K562 (cell line): ENCODE data around the gene PRL. TPM values are rescaled to one million over a fixed set of nuclear protein-coding genes. Genes with fewer than 3 reads are reported as not detected.

Experiments used
- ATAC-seq: fragments of 200-7000 bp; cut with Tn5 transposase; 3 replicates; pipeline ENCODE4 v1.9.1; 2020; ENCODE audit warnings: moderate library complexity
- BruUV-seq: library from RNA; stranded (reverse); fragments of 400-500 nt; replicated peaks from 2 replicates; lab custom pipeline; 2021; lab: Mats Ljungman, UMichigan
- CTCF ChIA-PET: fragments of 300-600 bp; formaldehyde crosslinking; extraction: SDS; loops from one replicate; lab custom pipeline; 2021; ENCODE audit warnings: low intra/inter-chr PET ratio; lab: Yijun Ruan, JAX
- POLR2A ChIA-PET: fragments of 300-600, 350-650 bp; sonication (Branson Sonifier 250); formaldehyde crosslinking; extraction: SDS; loops from one replicate; lab custom pipeline; 2021; ENCODE audit warnings: antibody characterized with exemption, inconsistent platforms; lab: Yijun Ruan, JAX
- DNase-seq, 4 experiments: peaks; one replicate each; pipeline versions ENCODE4 v3.0.0 to v3.0.0-alpha.2; 2011 to 2018; ENCODE audit warnings: low spot score in 3 of 4, mixed read lengths in 3 of 4; ENCODE audit errors: extremely low read depth in 1 of 4
- FAIRE-seq: peaks from 2 replicates; lab custom pipeline; 2011; peaks lifted over from hg19 to GRCh38; lab: Jason Lieb, UNC
- H2AFZ ChIP-seq: 2 replicates; pipeline ENCODE4 v1.6.0; 2011; ENCODE audit warnings: low read depth, low read length, control low read depth, inconsistent platforms
- H3K27ac ChIP-seq: fragments of 200-600 bp; 3 replicates; pipeline ENCODE4 v1.8.0; 2011; ENCODE audit warnings: low read depth, mild to moderate bottlenecking, control low read depth, inconsistent platforms, low read length, moderate library complexity, mixed read lengths; ENCODE audit errors: extremely low read depth
- H3K27me3 ChIP-seq, 2 experiments: fragments of 300-600 bp in 1 of 2; 2 replicates in 1 of 2; 3 replicates in 1 of 2; pipeline versions ENCODE4 v1.6.0 to v1.8.0; 2011; ENCODE audit warnings: inconsistent platforms in 2 of 2, low read length in 2 of 2, mild to moderate bottlenecking in 1 of 2, mixed read lengths in 1 of 2, moderate library complexity in 1 of 2; ENCODE audit not compliant: control insufficient read depth in 2 of 2, insufficient read depth in 2 of 2
- H3K36me3 ChIP-seq: fragments of 300-600 bp; 3 replicates; pipeline ENCODE4 v1.8.0; 2011; ENCODE audit warnings: mild to moderate bottlenecking, low read length, inconsistent platforms; ENCODE audit not compliant: control insufficient read depth, insufficient read depth
- H3K4me1 ChIP-seq, 2 experiments: fragments of 200-600 bp in 1 of 2; replicated peaks in 1 of 2; 2 replicates in 1 of 2; 3 replicates in 1 of 2; pipeline versions ENCODE4 v1.5.1 to v1.8.0; 2011; ENCODE audit warnings: inconsistent platforms in 2 of 2, low read length in 2 of 2, mild to moderate bottlenecking in 1 of 2, mixed read lengths in 1 of 2, moderate library complexity in 1 of 2; ENCODE audit not compliant: control insufficient read depth in 2 of 2, insufficient read depth in 2 of 2
- H3K4me2 ChIP-seq: 2 replicates; pipeline ENCODE4 v1.6.1; 2011; ENCODE audit warnings: low read length, control low read depth, inconsistent platforms, mixed read lengths; ENCODE audit not compliant: insufficient read depth
- H3K4me3 ChIP-seq: fragments of 200-600 bp; sonication (generic), shearing (Covaris generic); 2 replicates; pipeline ENCODE4 v1.5.1; 2016; ENCODE audit warnings: control low read depth, inconsistent platforms
- H3K79me2 ChIP-seq: fragments of 200-600 bp; 3 replicates; pipeline ENCODE4 v1.8.0; 2011; ENCODE audit warnings: low read length, inconsistent platforms; ENCODE audit not compliant: control insufficient read depth, insufficient read depth
- H3K9ac ChIP-seq, 2 experiments: 2 replicates each; pipeline versions ENCODE4 v1.6.0 to v1.6.1; 2011; ENCODE audit warnings: low read depth in 2 of 2, low read length in 2 of 2, control low read depth in 1 of 2, inconsistent platforms in 1 of 2, mild to moderate bottlenecking in 1 of 2, mixed read lengths in 1 of 2; ENCODE audit not compliant: insufficient read depth in 1 of 2
- H3K9me1 ChIP-seq: one replicate; pipeline ENCODE4 v1.6.0; 2011; ENCODE audit warnings: inconsistent platforms, mild to moderate bottlenecking, low read length, moderate library complexity; ENCODE audit not compliant: control insufficient read depth, insufficient read depth
- H3K9me3 ChIP-seq: replicated peaks from 2 replicates; pipeline ENCODE4 v1.5.1; 2011; ENCODE audit warnings: low read depth, low read length, inconsistent platforms; ENCODE audit not compliant: control insufficient read depth, insufficient read depth
- H4K20me1 ChIP-seq: replicated peaks from 2 replicates; pipeline ENCODE4 v1.6.1; 2011; ENCODE audit warnings: low read length, inconsistent platforms, mixed read lengths; ENCODE audit not compliant: control insufficient read depth, insufficient read depth
- BRD9 ChIP-seq: fragments of 450-650 bp; IDR thresholded peaks from 2 replicates; pipeline ENCODE4 v1.6.1; 2018; ENCODE audit warnings: low read depth; ENCODE audit not compliant: partially characterized antibody
- CCNT2 ChIP-seq: IDR thresholded peaks from 2 replicates; pipeline ENCODE4 v1.6.1; 2011; ENCODE audit warnings: borderline replicate concordance, low read depth, mild to moderate bottlenecking, moderate library complexity, mixed read lengths, low read length; ENCODE audit not compliant: insufficient read length; ENCODE audit errors: extremely low read depth
- CREB1 ChIP-seq, 2 experiments: sonication (generic) in 1 of 2; formaldehyde crosslinking in 1 of 2; IDR thresholded peaks; 2 replicates each; pipeline versions ENCODE4 v1.6.1 to v1.8.0; 2012 to 2022; ENCODE audit warnings: inconsistent platforms in 1 of 2, mild to moderate bottlenecking in 1 of 2, missing genetic modification reagents in 1 of 2, moderate library complexity in 1 of 2
- E2F8 ChIP-seq: fragments of 450-650 bp; IDR thresholded peaks from 2 replicates; pipeline ENCODE4 v1.7.1; 2018; ENCODE audit warnings: mild to moderate bottlenecking, low read depth; ENCODE audit not compliant: partially characterized antibody
- ETV5 ChIP-seq: sonication (generic); formaldehyde crosslinking; IDR thresholded peaks from 2 replicates; pipeline ENCODE4 v1.4.0; 2020; ENCODE audit warnings: low read depth, mild to moderate bottlenecking, missing genetic modification reagents
- GTF2B ChIP-seq: IDR thresholded peaks from 2 replicates; pipeline ENCODE4 v1.6.1; 2011; ENCODE audit not compliant: insufficient read length; ENCODE audit errors: extremely low read depth
- HDAC8 ChIP-seq: fragments of 450-650 bp; IDR thresholded peaks from 2 replicates; pipeline ENCODE4 v1.6.1; 2016; ENCODE audit warnings: mild to moderate bottlenecking, missing genetic modification characterization, moderate library complexity, missing compliant biosample characterization
- HSF4 ChIP-seq: fragments of 250-450 bp; sonication (Bioruptor Pico); IDR thresholded peaks from 2 replicates; pipeline ENCODE4 v2.1.2; 2022; ENCODE audit warnings: mild to moderate bottlenecking, moderate library complexity, borderline replicate concordance
- MECOM ChIP-seq: fragments of 250-450 bp; sonication (Bioruptor Pico); IDR thresholded peaks from 2 replicates; pipeline ENCODE4 v1.8.0; 2022; ENCODE audit warnings: inconsistent platforms
- MYBL2 ChIP-seq, 2 experiments: fragments of 450-650 bp in 1 of 2; sonication (generic) in 1 of 2; formaldehyde crosslinking in 1 of 2; IDR thresholded peaks; 2 replicates each; pipeline versions ENCODE4 v1.6.1 to v1.8.1; 2017 to 2022; ENCODE audit warnings: borderline replicate concordance in 1 of 2, inconsistent platforms in 1 of 2, low read depth in 1 of 2, mild to moderate bottlenecking in 1 of 2, missing genetic modification reagents in 1 of 2, moderate library complexity in 1 of 2
- NFRKB ChIP-seq: fragments of 450-650 bp; IDR thresholded peaks from 2 replicates; pipeline ENCODE4 v1.6.1; 2016; ENCODE audit warnings: low read depth
- NFYB ChIP-seq: IDR thresholded peaks from 2 replicates; pipeline ENCODE4 v1.6.1; 2011; ENCODE audit warnings: mild to moderate bottlenecking, moderate library complexity; ENCODE audit not compliant: insufficient read length; ENCODE audit errors: extremely low read depth
- POLR2A ChIP-seq: fragments of 450-650 bp; conservative IDR thresholded peaks from 2 replicates; pipeline ENCODE4 v1.6.1; 2016
- RBM22 ChIP-seq: fragments of 200-400 bp; formaldehyde crosslinking; IDR thresholded peaks from 2 replicates; pipeline ENCODE4 v1.6.1; 2018; ENCODE audit warnings: low read length, low read depth; ENCODE audit not compliant: poor library complexity, severe bottlenecking
- SIX5 ChIP-seq, 2 experiments: IDR thresholded peaks; 2 replicates each; pipeline ENCODE4 v1.6.1; 2011; ENCODE audit warnings: low read length in 2 of 2, borderline replicate concordance in 1 of 2, low read depth in 1 of 2, mild to moderate bottlenecking in 1 of 2, moderate library complexity in 1 of 2; ENCODE audit not compliant: insufficient read depth in 1 of 2
- SMARCC2 ChIP-seq: fragments of 450-650 bp; IDR thresholded peaks from 2 replicates; pipeline ENCODE4 v1.6.1; 2017; ENCODE audit warnings: antibody characterized with exemption, moderate library complexity, mild to moderate bottlenecking, low read depth
- THRB ChIP-seq: fragments of 450-650 bp; formaldehyde crosslinking; conservative IDR thresholded peaks from 2 replicates; pipeline ENCODE4 v1.4.0; 2022; ENCODE audit warnings: mild to moderate bottlenecking, missing genetic modification characterization
- ZFP30 ChIP-seq: fragments of 250-450 bp; sonication (Bioruptor Pico); IDR thresholded peaks from 2 replicates; pipeline ENCODE4 v1.8.0; 2022; ENCODE audit warnings: moderate library complexity, mild to moderate bottlenecking, inconsistent platforms, borderline replicate concordance
- ZNF764 ChIP-seq: fragments of 250-450 bp; sonication (Bioruptor Pico); IDR thresholded peaks from 2 replicates; pipeline ENCODE4 v1.4.0; 2020; ENCODE audit warnings: low read depth, mild to moderate bottlenecking, moderate library complexity
- WGBS: fragments of 100-300 bp; shearing (Covaris generic); methylation state at CpG from one replicate; pipeline ENCODE4 v1.1.6; 2016; ENCODE audit warnings: low coverage, mixed read lengths; ENCODE audit not compliant: insufficient coverage; ENCODE audit errors: missing lambda C conversion rate; 5-methylcytosine and 5-hydroxymethylcytosine counted together
- in situ Hi-C: fragments of 300-500 bp; cut with MboI; formaldehyde crosslinking; loops from 4 replicates; pipeline ENCODE4 v1.15.0; 2018; ENCODE audit warnings: inconsistent platforms, mixed read lengths
- intact Hi-C: fragments of 100-400 bp; cut with micrococcal nuclease; formaldehyde crosslinking; loops from 2 replicates; pipeline ENCODE4 v1.14.2; 2022
- polyA plus RNA-seq, 8 experiments: library from polyadenylated mRNA; depleted of rRNA in 4 of 8; stranded (reverse) in 5 of 8; unstranded in 3 of 8; fragments of >200 nt; fragmentation: Nextera tagmentation in 2 of 8; fragmentation: Illumina TruSeq in 1 of 8; extraction: Ambion mirVana in 2 of 8; extraction: Trizol in 1 of 8; gene quantifications; 2 replicates each; pipeline versions ENCODE4 v1.2.1 to v1.2.3, GENCODE V29; 2011 to 2014; ENCODE audit warnings: inconsistent platforms in 1 of 8, missing spikeins in 1 of 8
- total RNA-seq, 7 experiments: library from RNA; depleted of rRNA in 6 of 7; stranded (reverse); fragments of >200 nt in 6 of 7; fragmentation: Illumina TruSeq in 2 of 7; extraction: Trizol in 2 of 7; gene quantifications; 2 replicates each; pipeline versions ENCODE4 v1.2.1 to v1.2.3, GENCODE V29; 2011 to 2021; ENCODE audit warnings: low replicate concordance in 1 of 7

PRL gene
- total and polyA plus RNA-seq, 9 of the 15 experiments (the other 6 are each of a cell fraction or from before 2014, with no cell fraction given), result not detected

DNA sequence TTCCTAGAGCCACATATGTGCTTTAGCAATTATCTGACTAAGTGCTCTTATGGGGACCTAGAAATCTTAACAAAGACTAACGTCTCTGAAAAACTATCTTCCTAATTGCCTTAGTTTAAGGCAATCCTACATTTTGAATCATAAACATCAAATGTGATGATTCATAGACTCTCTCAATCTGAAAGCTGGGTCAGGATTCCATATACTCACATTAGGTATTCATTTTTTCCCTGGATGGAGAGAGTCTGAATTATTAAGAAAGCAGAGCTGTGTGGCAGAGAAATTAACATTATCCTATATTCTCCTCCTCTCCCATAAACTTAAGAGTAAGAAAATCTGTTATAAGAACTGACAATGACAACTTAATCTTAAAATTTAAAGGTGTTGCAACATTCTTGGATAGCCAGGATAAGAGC, 1.6 kb upstream of the PRL start:
- Histone ChIP-seq H3K4me2 (no peak overlapping the region), H3K9me1 (no peaks in the 10 kb centered on the region), H2AFZ (no peak overlapping the region), H3K9me3 (no peaks in the 10 kb centered on the region), H3K4me1 (no peaks in the 10 kb centered on the region), H4K20me1 (no peaks in the 10 kb centered on the region), H3K27me3 (no peaks in the 10 kb centered on the region), H3K4me3 (no peak overlapping the region), H3K36me3 (no peaks in the 10 kb centered on the region), H3K27ac (no peak overlapping the region), H3K9ac (no peak overlapping the region), H3K79me2 (no peaks in the 10 kb centered on the region)
- 0% methylated on average over 1 of the region's 1 CpG for WGBS
- ChIA-PET POLR2A (no interaction called here), CTCF (no interaction called here)
- FAIRE-seq (no peak), ATAC-seq (no peak), DNase-seq (no peak)
- no TSS peak for BruUV-seq
- in situ Hi-C loops, result no loop called here
- intact Hi-C loops, result no loop called here
- no peak for TF ChIP-seq NFRKB
- TF ChIP-seq NFYB, result no peak
- no peak for TF ChIP-seq MECOM
- TF ChIP-seq SIX5 (IDR thresholded peaks at IDR 0.05; ENCODE audit: borderline replicate concordance in 1 of 2, insufficient read depth in 1 of 2, low read depth in 1 of 2, low read length in 2 of 2), result no peak
- no peak for TF ChIP-seq E2F8
- no peak for TF ChIP-seq SMARCC2
- TF ChIP-seq THRB (CRISPR knock-in tag), result no peak
- no peak for TF ChIP-seq CREB1 (IDR thresholded peaks at IDR 0.05)
- no peak for TF ChIP-seq CREB1 (CRISPR knock-in tag; IDR thresholded peaks at IDR 0.05)
- TF ChIP-seq HSF4, result no peak
- no peak for TF ChIP-seq ETV5 (CRISPR knock-in tag)
- no peak for TF ChIP-seq POLR2A
- no peak for TF ChIP-seq CCNT2
- TF ChIP-seq GTF2B, result no peak
- no peak for TF ChIP-seq ZNF764 (CRISPR knock-in tag)
- no peak for TF ChIP-seq BRD9
- no peak for TF ChIP-seq RBM22
- TF ChIP-seq ZFP30, result no peak
- no peak for TF ChIP-seq HDAC8 (tag)
- no peak for TF ChIP-seq MYBL2 (IDR thresholded peaks at IDR 0.05; ENCODE audit: low read depth)
- TF ChIP-seq MYBL2 (CRISPR knock-in tag; IDR thresholded peaks at IDR 0.05; ENCODE audit: borderline replicate concordance), result no peak
